ENCODE measurements around the gene PATJ. TPM values are rescaled to one million over a fixed set of nuclear protein-coding genes. Genes with fewer than 3 reads are reported as not detected.

The PATJ gene
- total RNA-seq, 1 donor from 2014 or later, result 56.2 TPM

DNA sequence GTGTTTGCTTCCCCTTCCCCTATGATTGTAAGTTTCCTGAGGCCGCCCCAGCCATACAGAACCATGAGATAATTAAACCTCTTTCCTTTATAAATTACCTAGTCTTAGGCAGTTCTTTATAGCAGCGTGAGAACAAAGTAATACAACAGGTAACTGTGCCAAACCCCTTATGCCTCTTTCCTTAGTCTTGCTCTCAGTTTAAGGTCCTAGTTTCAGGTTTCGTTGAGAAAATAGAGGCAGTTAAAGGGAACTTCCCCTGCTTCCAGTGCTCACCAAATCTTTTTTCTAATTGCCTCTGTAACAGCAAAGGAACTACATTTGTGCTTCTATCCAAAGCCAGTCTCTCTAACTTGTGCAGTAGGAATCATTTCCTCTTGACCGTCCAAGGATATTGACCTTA, 164.8 kb downstream of the PATJ start:
- peaks cover 7% of the 10 kb centered on the region for H3K36me3 ChIP-seq
- H3K4me3 ChIP-seq, result no peak overlapping the region
- H3K9me3 ChIP-seq, result no peaks in the 10 kb centered on the region
- no peaks in the 10 kb centered on the region for H3K27me3 ChIP-seq
- TF ChIP-seq, protein P1, sequence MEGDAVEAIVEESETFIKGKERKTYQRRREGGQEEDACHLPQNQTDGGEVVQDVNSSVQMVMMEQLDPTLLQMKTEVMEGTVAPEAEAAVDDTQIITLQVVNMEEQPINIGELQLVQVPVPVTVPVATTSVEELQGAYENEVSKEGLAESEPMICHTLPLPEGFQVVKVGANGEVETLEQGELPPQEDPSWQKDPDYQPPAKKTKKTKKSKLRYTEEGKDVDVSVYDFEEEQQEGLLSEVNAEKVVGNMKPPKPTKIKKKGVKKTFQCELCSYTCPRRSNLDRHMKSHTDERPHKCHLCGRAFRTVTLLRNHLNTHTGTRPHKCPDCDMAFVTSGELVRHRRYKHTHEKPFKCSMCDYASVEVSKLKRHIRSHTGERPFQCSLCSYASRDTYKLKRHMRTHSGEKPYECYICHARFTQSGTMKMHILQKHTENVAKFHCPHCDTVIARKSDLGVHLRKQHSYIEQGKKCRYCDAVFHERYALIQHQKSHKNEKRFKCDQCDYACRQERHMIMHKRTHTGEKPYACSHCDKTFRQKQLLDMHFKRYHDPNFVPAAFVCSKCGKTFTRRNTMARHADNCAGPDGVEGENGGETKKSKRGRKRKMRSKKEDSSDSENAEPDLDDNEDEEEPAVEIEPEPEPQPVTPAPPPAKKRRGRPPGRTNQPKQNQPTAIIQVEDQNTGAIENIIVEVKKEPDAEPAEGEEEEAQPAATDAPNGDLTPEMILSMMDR (IDR thresholded peaks at IDR 0.05), result no peak
- H3K4me1 ChIP-seq, result no peaks in the 10 kb centered on the region
- DNase-seq (no peak), ATAC-seq (no peak)
- intact Hi-C loops (cut with DNase I), result no loop called here
- H3K27ac ChIP-seq, result no peak overlapping the region

DNA sequence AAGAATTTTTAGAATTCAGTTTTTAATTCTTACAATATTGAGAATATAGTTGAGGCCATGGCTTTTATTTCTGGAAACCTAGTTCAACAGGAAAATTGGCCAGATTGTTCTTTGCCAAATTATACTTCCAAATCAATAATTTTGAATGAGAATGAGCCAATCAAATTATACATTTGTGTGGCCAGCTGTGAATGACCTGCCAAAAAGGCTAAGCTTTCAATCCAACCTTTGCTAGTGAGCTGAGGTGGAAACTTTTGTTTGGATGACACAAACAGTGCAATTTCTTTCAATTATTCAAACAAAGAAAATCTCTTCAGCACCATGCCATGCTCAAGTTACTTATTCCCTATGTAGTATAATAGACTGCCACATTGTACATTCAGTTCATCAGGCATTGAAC, 167.8 kb downstream of the PATJ start:
- no peak overlapping the region for H3K4me3 ChIP-seq
- TF ChIP-seq, protein P1 (IDR thresholded peaks at IDR 0.05), result no peak
- DNase-seq (no peak), ATAC-seq (no peak)
- no peaks in the 10 kb centered on the region for H3K27me3 ChIP-seq
- no peak overlapping the region for H3K27ac ChIP-seq
- intact Hi-C loops (cut with DNase I), result no loop called here
- no peaks in the 10 kb centered on the region for H3K4me1 ChIP-seq
- H3K9me3 ChIP-seq, result no peaks in the 10 kb centered on the region
- H3K36me3 ChIP-seq, result peaks cover 7% of the 10 kb centered on the region

DNA sequence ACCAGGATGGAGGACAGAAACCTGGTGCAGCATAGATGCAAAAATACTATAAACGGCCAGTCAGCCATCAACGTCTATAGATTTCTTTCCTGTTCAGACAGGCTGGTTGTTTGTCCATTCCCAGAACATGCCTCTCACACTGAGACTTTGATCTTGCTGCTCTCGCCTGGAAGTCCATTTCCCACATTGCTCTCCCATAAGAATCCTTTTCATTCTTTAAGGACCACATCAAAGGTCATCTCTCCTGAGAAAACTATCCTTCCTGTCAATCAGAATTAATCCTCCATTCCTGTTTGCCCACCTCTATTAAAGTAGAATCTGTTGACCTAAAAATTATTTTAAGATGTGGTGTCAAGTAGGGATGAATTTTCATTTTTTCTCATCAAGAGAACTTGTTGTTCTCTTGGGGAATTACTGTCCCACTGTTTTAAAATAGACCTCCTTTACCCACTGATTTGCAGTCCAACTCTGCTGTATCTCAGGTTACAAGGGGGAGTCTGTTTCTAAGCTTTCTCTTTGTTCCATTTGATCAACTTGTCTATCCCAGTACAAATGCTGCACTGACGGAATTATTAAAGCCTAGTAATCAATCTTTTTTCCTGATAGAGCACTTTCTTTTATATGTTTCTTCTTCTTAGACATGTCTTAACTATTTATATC, 172.7 kb downstream of the PATJ start:
- DNase-seq, result no peak
- Histone ChIP-seq H3K36me3 (no peaks in the 10 kb centered on the region), H3K27ac (no peak overlapping the region), H3K27me3 (no peaks in the 10 kb centered on the region), H3K4me1 (no peaks in the 10 kb centered on the region), H3K4me3 (no peak overlapping the region), H3K9me3 (no peaks in the 10 kb centered on the region)
- TF ChIP-seq, protein P1 (IDR thresholded peaks at IDR 0.05), result no peak
- intact Hi-C loops (cut with DNase I), result no loop called here
- ATAC-seq, result no peak

DNA sequence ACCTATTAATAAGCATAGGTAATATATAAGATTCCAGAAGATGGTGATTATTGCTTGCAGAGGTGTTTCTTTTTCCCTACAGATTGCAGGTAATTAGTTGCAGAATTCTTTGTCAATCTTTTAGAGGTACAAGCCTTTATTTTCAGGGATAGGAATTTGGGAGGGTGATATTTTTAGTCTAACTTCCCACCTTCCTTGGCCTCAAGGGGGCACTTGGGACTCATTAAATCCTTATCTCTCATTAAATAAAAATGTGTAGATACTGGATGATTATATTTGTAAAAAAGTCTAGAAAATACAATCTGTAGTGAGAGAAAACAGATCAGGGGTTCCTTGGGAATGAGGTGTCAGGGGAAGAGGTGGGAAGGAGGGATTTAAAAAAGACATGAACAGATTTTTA, 179.2 kb downstream of the PATJ start:
- no peak for ATAC-seq
- Histone ChIP-seq H3K27me3 (no peaks in the 10 kb centered on the region), H3K9me3 (no peaks in the 10 kb centered on the region), H3K4me1 (no peaks in the 10 kb centered on the region), H3K36me3 (no peaks in the 10 kb centered on the region), H3K4me3 (no peak overlapping the region), H3K27ac (no peak overlapping the region)
- TF ChIP-seq, protein P1 (IDR thresholded peaks at IDR 0.05), result no peak
- intact Hi-C loops (cut with DNase I), result no loop called here
- no peak for DNase-seq

DNA sequence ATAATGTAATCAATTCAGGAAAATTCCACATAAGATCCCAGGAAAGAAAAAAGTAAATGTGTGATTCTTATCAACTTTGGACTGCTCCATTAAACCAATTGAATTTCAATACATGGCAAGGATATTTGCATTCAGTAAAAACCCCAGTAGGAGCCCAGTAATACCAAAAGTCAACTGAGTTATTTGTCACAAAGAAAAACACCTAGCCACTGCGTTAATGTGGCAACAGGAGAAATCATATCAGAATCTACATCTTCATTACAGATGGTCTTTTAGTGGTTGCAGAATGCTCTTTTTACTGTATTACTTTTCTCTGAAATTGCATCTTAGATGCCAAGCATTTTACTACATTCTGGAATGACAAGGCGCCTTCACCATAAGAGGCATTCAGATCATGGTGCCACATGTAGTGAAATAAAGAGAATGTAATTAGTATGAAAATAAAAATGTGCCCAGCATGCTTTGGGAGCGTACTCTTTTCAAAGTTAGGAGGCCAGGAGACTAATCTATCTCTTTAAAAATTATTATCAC, 180.7 kb downstream of the PATJ start:
- H3K36me3 ChIP-seq, result no peaks in the 10 kb centered on the region
- no peaks in the 10 kb centered on the region for H3K9me3 ChIP-seq
- no peak overlapping the region for H3K4me3 ChIP-seq
- TF ChIP-seq, protein P1 (IDR thresholded peaks at IDR 0.05), result no peak
- H3K27me3 ChIP-seq, result no peaks in the 10 kb centered on the region
- no peak for ATAC-seq
- H3K4me1 ChIP-seq, result no peaks in the 10 kb centered on the region
- intact Hi-C loops (cut with DNase I), result no loop called here
- no peak for DNase-seq
- H3K27ac ChIP-seq, result no peak overlapping the region

All from upper lobe of right lung (tissue), 1 donor.